TTC549 (cell line): ENCODE results near the gene PANX1.

Experiments
- FAIRE-seq: peaks from 2 replicates; lab custom pipeline; 2012; peaks lifted over from hg19 to GRCh38; lab: Jason Lieb, UNC

PANX1 gene

GRCh38 chr11:94185416-94186084 lies 56.9 kb downstream of the PANX1 start:
- no peak for FAIRE-seq

- FAIRE-seq = no peak
Measured at GRCh38 chr11:94186342-94187203, 57.9 kb downstream of the PANX1 start.

- FAIRE-seq = no peak
Measured at GRCh38 chr11:94193288-94193687, 64.6 kb downstream of the PANX1 start.

- FAIRE-seq = no peak
Measured at GRCh38 chr11:94194712-94195111, 66.1 kb downstream of the PANX1 start.

GRCh38 chr11:94196363-94196762 lies 67.7 kb downstream of the PANX1 start:
- FAIRE-seq = no peak

- FAIRE-seq = no peak
Measured at GRCh38 chr11:94198718-94199117, 70.1 kb downstream of the PANX1 start.

- no peak for FAIRE-seq
Measured at GRCh38 chr11:94199136-94200130, 70.8 kb downstream of the PANX1 start.

GRCh38 chr11:94201004-94201465 lies 72.4 kb downstream of the PANX1 start:
- FAIRE-seq = no peak

- FAIRE-seq = no peak
Measured at GRCh38 chr11:94203070-94203469, 74.4 kb downstream of the PANX1 start.

- FAIRE-seq = no peak
Measured at GRCh38 chr11:94211261-94211830, 82.7 kb downstream of the PANX1 start.

- FAIRE-seq = no peak
Measured at GRCh38 chr11:94212898-94213297, 84.3 kb downstream of the PANX1 start.

GRCh38 chr11:94217705-94218104 lies 89.1 kb downstream of the PANX1 start:
- FAIRE-seq = no peak

GRCh38 chr11:94218372-94218771 lies 89.7 kb downstream of the PANX1 start:
- no peak for FAIRE-seq

GRCh38 chr11:94219771-94220170 lies 91.1 kb downstream of the PANX1 start:
- no peak for FAIRE-seq

GRCh38 chr11:94224078-94224477 lies 95.4 kb downstream of the PANX1 start:
- FAIRE-seq = no peak
